GM19239 (cell line): ENCODE results near the gene INPP5D.
"Not testable (repeated sequence)": the region's sequence is repeated elsewhere in the genome, so short reads cannot be mapped to it uniquely, and the experiment has no call there.

Source experiments
- DNase-seq: peaks from one replicate; pipeline ENCODE4 v3.0.0; 2011; ENCODE audit warnings: low spot score; ENCODE audit not compliant: insufficient read length
- FAIRE-seq: peaks from 2 replicates; lab custom pipeline; 2011; peaks lifted over from hg19 to GRCh38; lab: Jason Lieb, UNC

INPP5D gene

DNA sequence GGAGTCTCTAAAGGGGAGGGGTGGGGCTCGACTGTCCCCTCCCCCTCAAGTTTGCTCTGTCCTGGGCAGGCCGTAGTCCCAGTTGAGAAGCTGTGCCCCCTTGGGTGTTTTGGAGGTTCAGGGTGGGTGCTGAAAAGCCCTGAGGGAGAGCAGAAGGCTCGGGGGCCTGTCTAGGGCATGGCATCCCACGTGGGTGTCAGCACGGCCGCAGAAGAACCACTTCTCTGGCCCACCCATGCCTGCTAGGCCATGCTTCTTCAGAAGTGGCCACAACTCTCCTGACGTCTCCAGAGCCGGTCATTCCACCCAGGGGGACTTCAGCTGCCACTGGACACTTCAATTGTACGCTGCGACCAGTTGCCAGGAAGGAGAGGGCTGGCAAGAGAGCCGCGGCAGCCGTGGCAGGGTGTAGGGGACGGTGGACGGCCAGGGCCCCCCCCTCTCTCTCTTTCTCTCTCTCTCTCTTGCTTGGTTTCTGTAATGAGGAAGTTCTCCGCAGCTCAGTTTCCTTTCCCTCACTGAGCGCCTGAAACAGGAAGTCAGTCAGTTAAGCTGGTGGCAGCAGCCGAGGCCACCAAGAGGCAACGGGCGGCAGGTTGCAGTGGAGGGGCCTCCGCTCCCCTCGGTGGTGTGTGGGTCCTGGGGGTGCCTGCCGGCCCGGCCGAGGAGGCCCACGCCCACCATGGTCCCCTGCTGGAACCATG is at the start of gene INPP5D:
Gene INPP5D, plus strand, starts transcription at position 546 of the 704 bp plus-strand sequence. Its CDS starts 137 bp downstream, at position 683.
- DNase-seq (peak; percentile 68), FAIRE-seq (peak; percentile 96)

DNA sequence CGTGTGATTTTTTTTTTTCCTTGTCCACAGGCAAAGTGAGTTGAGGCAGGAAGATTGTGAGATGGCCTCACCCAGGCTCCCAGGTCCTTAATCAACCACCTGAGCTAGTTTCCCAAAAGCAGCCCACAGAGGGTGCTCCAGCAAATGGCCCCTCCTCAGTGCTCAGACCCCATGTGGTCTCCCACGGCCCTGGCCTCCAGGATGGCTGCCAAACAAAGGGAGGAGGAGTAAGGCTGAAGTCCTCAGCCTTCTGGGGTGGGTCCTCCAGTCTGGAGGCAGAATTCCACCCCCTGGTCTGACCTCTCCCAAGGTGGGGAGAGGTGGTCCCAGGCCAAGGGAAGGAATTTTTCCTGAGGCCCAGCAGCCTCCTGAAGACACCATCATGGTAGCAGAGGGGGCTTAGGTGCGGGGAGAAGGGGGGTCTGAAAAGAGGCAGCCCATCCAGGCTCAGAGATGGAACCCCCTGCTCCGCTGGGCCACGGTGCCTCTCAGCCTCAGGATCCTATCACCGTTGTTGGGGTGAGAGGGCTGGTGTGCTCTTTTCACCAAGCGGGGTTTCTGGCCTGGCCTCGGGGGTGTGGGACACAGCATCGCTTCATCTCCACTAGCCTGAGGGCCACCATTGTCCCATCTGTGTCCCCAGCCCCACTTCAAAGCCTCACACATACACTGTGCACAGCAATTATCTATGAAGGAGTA is 49.4 kb upstream of the INPP5D start:
- FAIRE-seq (no peak), DNase-seq (no peak)

DNA sequence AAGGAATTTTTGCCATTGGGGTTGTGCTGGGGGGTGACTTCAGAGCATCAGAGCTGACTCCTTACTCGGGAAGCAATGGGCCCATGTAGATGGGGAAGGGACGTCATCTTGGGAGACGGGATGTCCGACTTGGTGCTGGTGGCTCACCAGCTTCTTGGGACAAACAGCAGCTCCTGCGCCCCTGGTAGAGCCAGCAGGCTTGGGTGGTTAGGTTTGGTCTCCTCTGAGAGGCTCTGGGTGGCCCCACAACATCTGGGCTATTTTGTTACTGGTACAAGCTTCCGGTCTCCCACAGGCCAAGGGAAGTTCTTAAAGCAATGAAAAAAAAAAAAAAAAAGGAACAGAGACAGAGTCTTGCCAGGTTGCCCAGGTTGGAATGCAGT is 48.9 kb upstream of the INPP5D start:
- DNase-seq (no peak), FAIRE-seq (no peak)

DNA sequence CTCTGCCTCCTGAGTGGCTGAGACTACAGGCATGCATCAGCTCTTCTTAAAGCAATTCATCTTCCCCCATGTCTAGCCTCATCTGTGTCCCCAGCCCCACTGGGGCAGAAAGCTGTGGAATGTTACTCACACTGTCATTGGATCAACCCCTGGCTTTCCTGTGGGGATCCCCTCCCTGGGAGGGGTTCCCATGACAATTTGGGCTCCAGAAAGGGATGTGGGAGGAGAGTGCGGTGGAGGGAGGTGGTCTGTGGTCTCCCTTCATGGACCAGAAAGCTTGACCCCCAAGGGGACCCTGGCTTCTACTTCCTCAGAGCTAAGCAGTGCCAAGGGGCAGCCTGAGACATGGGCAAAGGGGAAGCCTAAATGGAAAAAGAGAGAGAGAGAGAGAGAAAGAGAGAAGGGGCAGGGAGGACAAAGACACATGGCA is 48.4 kb upstream of the INPP5D start:
- FAIRE-seq (no peak), DNase-seq (no peak)

DNA sequence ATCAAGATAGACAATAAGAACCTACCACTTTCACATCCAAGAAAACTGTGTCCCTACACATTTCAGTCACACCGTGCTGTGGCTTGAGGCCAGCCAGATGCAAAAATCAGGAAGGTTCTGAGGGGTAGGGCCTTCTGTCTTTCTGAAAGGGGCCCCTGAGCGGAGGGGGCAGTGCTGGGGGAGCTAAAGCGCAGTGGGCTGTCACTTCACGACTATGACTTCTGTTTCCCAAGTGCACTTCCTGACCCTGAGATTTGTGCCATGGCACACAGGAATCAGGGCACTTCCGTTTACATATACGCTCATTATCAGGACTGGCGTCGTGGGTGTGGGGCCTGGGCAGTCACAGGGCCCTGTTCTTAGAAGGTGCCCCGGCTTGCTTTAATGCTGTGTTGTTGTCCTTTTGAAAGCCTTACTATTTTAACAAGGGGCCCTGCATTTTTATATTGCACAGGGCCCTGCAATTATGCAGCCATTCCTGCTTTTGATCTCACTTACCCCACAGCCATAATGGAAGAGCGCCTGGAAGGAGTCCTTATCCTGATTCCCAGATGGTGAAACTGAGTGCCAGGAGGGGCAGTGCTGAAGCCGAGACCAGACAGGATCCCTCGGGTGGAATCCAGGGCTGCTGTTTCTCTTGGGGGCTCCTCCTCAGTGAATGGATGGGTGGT is 47.7 kb upstream of the INPP5D start:
- FAIRE-seq (peak; percentile 37), DNase-seq (no peak)

DNA sequence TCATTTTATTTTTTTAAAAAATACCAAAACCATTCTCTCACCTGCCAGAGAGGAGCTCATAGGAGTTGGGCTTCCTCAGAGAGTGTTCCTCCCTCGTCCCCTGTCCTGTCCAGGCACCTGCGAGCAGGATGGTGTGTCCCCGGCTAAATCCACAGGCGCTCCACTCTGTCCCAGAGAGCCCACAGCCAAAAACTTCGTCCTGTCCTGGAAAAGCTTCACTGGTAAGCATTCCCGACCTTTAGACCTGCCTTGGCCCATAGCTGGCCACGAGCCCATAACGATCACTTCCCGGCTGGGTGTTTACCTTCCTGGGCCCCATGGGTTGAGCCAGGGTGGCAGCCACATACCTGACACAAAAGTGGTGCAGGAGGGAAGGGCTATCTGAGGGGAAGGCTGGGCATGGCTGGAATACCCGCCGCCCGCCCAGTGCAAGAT is 47.1 kb upstream of the INPP5D start, which contains the start of gene NGEF:
Gene NGEF, minus strand, starts transcription at position 230 of the 435 bp plus-strand sequence. CDS start 38,366 bp downstream, outside the sequence.
- no peak for FAIRE-seq
- no peak for DNase-seq

DNA sequence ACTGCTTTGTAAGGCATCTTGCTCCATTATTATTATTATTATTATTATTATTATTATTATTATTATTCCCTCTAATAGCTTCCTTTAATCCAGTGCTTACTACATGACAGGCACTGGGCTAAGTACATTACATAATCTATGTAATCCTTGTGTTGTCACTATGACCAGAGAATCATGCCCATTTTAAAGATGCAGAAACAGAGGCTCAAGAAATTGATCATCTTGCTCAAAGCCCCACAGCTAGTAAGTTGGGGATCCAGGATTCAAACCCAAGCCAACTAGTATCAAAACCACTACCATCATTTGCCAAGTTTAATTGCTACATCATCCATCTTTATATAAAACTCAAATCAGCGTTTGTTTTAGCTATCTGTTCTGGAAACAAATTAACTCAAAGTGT is 46.5 kb upstream of the INPP5D start:
- no peak for DNase-seq
- FAIRE-seq = no peak

DNA sequence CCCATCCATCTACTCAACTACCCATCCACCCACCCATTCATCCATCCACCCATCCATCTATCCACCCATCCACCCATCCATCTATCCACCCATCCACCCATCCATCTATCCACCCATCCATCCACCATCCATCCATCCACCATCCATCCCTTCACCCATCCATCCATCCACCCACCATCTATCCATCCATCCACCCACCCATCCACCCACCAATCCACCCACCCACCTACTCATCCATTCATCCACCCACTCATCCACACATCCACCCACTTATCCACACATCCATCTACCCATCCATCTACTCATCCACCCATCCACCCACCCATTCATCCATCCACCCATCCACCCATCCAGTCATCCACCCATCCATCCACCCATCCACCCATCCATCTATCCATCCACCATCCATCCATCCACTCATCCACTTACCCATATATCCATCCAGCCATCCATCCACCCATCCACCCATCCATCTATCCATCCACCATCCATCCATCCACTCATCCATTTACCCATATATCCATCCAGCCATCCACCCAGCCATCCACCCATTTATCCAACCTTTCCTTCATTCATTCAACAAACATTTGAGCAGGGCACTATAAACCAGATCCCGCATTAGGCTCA is 45.0 kb upstream of the INPP5D start:
- no peak for FAIRE-seq

DNA sequence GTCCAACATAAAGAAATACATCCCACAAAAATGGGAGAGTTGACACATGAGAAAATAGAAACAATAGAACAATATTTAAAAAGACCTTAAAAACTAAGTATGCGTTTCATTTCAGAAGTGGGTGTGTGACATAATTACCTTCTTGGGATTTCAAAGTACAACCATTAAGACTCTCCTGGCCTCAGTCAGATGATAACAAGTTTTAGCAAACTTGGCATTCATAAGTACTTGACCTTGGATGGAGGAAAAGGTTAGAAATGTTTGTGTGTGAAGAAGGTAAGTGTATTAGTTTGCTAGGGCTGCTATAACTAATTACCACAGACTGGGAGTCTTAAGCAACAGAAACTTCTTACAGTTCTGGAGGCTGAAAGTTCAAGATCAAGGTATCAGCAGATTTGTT is 42.2 kb upstream of the INPP5D start:
- no peak for FAIRE-seq
- no peak for DNase-seq

More for the DNA sequence above, 45.0 kb upstream of the INPP5D start:
- no peak for DNase-seq

DNA sequence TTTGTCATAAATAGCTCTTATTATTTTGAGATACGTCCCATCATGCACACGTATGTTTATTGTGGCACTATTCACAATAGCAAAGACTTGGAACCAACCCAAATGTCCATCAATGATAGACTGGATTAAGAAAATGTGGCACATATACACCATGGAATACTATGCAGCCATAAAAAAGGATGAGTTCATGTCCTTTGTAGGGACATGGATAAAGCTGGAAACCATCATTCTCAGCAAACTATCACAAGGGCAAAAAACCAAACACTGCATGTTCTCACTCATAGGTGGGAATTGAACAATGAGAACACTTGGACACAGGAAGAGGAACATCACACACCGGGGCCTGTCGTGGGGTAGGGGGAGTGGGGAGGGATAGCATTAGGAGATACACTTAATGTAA is 40.5 kb upstream of the INPP5D start:
- not testable (repeated sequence) for FAIRE-seq, DNase-seq

DNA sequence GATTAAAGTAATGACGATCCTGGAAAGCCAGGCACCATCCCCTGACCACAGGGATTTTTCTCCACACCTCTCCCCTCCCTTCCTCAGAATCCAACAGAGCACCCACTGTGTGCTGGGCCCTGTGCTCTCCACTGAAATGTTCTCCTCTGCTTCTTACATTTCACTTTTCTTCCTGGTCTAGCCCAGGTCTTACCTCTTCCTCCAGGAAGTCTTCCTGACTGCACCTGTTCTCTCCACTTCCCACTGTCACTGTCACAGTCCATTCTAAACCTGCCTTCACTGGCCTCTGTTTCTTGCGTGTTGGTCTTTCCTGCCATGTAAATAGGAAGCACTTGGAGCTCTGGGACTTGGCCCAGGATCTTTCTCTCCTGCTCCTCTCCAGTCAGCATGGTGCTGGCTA is 39.7 kb upstream of the INPP5D start:
- FAIRE-seq (no peak), DNase-seq (no peak)

DNA sequence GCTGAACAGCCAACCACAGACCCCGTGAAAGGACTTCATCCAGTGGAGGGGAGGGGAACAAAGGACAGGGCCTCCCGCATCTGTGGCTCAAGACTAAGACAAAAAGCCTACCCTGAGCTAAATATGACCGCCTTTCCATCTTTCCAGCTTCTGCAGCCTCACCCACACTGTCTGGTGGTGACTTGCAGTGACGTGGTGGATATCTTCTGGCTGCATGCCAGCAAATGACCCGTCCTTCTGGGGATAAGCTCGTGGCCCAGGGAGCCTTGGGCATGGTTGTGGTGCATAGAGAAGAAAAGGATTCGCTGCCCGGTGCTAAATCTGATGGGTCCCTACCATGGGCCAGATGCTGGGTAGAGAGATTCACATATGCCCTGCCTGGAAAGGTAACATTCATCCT is 38.4 kb upstream of the INPP5D start:
- no peak for DNase-seq

DNA sequence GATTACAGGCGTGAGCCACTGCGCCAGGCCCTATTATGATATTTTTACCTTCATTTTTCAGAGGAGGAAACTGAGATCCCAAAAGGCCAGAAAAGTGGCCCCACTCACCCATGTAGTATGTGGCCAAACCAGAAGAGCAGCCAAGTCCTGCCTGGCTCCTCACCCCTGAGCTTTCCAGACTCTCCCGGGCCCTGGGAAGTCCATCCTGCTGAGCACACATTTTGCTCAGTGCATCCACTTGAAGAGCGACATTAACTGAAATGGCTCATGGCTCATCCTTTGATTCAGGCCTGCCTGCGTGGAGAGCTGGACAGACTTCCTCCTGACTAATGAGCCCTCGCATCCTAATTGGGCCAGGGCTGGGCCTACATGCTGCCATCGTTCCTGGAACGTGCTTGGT is 37.6 kb upstream of the INPP5D start:
- FAIRE-seq = no peak
- no peak for DNase-seq

More for the DNA sequence above, 38.4 kb upstream of the INPP5D start:
- no peak for FAIRE-seq

DNA sequence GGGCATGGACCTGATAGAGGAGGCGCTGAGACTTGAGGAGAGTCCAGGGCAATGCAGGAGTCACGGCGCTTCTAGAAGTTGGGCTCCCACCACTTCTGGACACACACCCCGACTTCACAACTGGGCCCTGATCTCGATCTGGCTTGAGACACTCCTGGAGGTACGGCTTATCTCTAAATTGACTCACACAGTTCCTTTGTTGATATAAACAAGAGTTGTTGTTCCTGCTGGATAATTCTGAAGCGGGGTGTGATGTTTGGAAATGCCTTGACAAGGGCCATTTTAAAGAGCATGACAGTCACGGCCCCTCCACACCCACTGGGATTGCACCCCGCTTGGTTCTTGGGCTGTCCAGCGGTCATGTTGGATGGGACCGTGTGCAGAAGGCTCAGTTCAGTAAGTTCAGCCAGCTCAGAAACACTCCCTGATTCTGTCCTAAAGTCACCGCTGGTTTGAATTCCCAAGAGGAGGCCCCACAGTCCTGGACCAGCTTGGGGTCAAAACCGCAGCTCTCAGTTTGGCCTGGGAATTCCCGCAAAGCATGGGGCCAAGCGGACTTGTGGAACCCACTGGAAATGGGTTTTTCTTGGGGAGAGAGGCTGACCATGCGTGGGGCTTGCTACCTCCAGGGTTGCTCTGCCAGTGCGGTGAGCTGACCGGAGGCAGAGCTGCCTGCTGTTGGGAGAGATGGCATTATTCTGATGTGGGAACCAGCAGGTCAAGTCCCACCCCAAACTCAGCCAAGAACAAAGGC is 37.0 kb upstream of the INPP5D start:
- DNase-seq (no peak), FAIRE-seq (no peak)

DNA sequence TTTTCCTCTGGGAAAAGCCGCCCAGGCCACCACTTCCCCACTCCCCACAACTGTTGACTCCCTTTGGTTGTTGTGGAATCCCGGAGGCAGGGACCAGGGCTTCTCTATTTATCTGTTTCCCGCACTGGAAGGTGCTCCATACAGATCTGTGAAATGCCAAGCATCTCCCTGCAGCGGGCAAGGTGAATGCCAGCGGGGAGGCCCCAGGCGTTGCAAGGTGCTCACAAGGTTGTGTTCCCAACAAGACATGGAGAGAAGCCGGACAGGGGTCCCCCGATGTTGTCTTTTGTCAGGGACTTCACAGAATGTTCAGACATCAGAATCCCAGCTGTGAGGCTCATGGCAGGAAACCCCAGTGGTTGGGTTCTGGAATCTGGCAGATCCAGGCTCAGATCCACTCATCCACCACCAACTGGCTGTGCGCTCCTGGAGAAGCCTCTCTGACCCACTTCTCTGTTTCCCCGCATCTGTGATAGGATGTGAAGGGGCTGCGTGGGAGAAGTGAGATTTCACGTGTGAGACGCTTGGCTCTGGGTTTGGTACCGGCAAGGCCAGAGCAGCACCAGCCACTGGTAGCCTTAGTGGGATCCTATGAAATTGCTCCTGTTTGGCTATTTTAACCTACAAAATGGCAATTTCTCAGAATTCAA is 36.3 kb upstream of the INPP5D start:
- no peak for DNase-seq
- FAIRE-seq = no peak

DNA sequence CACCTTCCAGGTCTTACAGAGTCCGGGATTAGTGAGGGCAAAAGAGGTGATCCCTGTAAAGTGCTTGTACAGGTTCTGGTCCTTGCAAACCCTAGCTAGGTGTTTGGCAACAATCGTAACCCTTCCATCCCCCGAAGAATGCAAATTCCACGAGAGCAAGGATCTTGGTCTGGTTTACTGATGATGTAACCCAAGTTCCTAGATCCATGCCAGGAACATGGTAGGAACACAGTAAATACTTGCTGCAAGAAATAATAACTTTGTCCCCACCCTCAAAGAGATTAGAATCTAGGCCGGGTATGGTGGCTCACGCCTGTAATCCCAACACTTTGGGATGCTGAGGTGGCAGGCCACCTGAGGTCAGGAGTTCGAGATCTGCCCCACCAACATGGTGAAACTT is 34.4 kb upstream of the INPP5D start:
- FAIRE-seq = no peak
- no peak for DNase-seq

DNA sequence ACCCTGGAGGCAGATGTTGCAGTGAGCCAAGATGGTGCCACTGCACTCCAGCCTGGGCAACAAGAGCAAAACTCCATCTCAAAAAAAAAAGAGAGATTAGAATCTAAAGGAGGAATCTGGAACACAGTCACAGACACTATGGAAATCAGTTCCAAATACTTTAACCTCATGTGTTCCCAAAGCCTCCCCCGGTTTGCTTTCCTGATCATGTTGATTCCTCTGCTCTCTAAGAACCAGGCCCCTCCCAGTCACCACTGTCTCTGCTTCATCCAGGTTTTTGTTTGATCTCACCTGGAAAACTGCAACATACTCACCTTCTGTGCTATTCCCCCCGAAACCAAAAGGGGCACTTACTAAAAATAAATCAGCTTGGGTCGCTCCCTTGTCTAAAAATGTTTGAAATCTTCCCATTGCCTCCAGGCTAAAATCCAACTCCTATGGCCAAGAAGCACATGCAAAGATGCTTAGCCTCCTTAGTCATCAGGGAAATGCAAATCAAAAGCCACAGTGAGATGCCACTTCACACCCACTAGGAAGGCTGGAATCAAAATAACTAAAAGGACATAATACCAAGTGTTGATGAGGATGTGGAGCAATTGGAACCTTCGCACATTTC is 33.8 kb upstream of the INPP5D start:
- FAIRE-seq (no peak), DNase-seq (no peak)

DNA sequence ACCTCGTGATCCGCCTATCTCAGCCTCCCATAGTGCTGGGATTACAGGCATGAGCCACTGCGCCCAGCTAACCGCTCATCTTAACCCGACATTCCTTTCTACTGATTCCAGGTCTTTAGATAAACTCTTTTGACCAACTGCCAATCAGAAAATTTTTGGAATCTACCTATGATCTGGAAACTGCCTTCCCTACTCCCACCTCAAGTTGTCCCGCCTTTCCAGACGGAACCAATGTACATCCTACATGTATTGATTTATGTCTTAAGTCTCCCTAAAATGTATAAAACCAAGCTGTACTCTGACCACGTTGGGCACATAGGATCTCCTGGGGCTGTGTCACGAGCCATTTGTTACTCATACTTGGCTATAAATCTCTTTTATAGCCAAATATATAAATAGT is 30.8 kb upstream of the INPP5D start:
- DNase-seq (no peak), FAIRE-seq (no peak)
